ENCODE data around the gene BICC1.

DNA sequence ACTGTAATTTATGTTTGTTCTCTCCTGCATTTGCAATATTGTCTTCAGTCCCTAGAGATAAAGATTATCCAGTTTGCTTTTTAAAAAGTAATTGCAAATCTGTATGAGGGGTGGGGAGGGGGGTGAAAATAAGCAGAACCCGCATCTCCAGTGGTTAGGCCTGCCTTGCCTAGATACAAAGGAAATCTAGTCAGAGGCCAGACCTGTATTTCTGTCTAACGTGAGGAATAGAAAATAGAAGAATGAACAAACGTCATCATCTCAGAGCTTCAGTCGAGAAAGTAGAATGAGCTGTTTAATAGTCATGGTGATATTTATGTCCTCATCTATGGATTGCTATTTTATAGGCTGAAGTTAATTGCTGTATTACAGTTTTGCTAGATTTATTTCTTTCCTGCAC is 284.2 kb downstream of the BICC1 start:
- no peak for TF ChIP-seq RAD21 (IDR thresholded peaks at IDR 0.05; ENCODE audit: low read depth)
- TF ChIP-seq, protein P1, sequence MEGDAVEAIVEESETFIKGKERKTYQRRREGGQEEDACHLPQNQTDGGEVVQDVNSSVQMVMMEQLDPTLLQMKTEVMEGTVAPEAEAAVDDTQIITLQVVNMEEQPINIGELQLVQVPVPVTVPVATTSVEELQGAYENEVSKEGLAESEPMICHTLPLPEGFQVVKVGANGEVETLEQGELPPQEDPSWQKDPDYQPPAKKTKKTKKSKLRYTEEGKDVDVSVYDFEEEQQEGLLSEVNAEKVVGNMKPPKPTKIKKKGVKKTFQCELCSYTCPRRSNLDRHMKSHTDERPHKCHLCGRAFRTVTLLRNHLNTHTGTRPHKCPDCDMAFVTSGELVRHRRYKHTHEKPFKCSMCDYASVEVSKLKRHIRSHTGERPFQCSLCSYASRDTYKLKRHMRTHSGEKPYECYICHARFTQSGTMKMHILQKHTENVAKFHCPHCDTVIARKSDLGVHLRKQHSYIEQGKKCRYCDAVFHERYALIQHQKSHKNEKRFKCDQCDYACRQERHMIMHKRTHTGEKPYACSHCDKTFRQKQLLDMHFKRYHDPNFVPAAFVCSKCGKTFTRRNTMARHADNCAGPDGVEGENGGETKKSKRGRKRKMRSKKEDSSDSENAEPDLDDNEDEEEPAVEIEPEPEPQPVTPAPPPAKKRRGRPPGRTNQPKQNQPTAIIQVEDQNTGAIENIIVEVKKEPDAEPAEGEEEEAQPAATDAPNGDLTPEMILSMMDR (IDR thresholded peaks at IDR 0.05 in 2 of 3, conservative IDR thresholded peaks at IDR 0.05 in 1 of 3; ENCODE audit: borderline replicate concordance in 1 of 3, insufficient read depth in 1 of 3, low read depth in 2 of 3, low read length in 2 of 3) = no peak
- TF ChIP-seq POLR2AphosphoS5 (IDR thresholded peaks at IDR 0.05; ENCODE audit: low read depth, low read length) = no peak
- TF ChIP-seq SP1 (IDR thresholded peaks at IDR 0.05; ENCODE audit: low read depth) = no peak
- TF ChIP-seq, protein P2, sequence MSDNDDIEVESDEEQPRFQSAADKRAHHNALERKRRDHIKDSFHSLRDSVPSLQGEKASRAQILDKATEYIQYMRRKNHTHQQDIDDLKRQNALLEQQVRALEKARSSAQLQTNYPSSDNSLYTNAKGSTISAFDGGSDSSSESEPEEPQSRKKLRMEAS (IDR thresholded peaks at IDR 0.05) = no peak
- TF ChIP-seq, protein P3, sequence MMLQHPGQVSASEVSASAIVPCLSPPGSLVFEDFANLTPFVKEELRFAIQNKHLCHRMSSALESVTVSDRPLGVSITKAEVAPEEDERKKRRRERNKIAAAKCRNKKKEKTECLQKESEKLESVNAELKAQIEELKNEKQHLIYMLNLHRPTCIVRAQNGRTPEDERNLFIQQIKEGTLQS (IDR thresholded peaks at IDR 0.05) = no peak
- TF ChIP-seq ZNF274 (IDR thresholded peaks at IDR 0.05; ENCODE audit: low read depth, low read length) = no peak
- no peak for TF ChIP-seq SIN3A (IDR thresholded peaks at IDR 0.05; ENCODE audit: low read depth)
- no peak for TF ChIP-seq POLR2A (IDR thresholded peaks at IDR 0.05; ENCODE audit: borderline replicate concordance, extremely low read depth, insufficient read depth, insufficient read length)
- TF ChIP-seq EZH2phosphoT487 (IDR thresholded peaks at IDR 0.05; ENCODE audit: borderline replicate concordance) = no peak
